OCI-LY1 (cell line): ENCODE results near the gene GIGYF1.

ENCODE experiments used
- H2AFZ ChIP-seq: fragments of 200-600 bp; sonication (generic), shearing (Covaris generic); 2 replicates; pipeline ENCODE4 v1.6.0; 2014; ENCODE audit warnings: antibody characterized with exemption, mild to moderate bottlenecking, low read length
- H3F3A ChIP-seq: fragments of 200-600 bp; sonication (generic), shearing (Covaris generic); 2 replicates; pipeline ENCODE4 v1.6.0; 2014; ENCODE audit warnings: mild to moderate bottlenecking, antibody characterized with exemption, low read length, moderate library complexity; ENCODE audit not compliant: insufficient read depth
- H3K27ac ChIP-seq: fragments of 200-600 bp; sonication (generic); 2 replicates; pipeline ENCODE4 v1.5.1; 2014; ENCODE audit warnings: low read length, mixed run types, mild to moderate bottlenecking, low read depth; ENCODE audit not compliant: poor library complexity, severe bottlenecking
- H3K27me3 ChIP-seq: fragments of 200-600 bp; sonication (generic); 2 replicates; pipeline ENCODE4 v1.6.0; 2014; ENCODE audit warnings: antibody characterized with exemption, mild to moderate bottlenecking, low read length, moderate library complexity; ENCODE audit not compliant: insufficient read depth
- H3K36me3 ChIP-seq: fragments of 200-600 bp; sonication (generic); 2 replicates; pipeline ENCODE4 v1.6.1; 2014; ENCODE audit warnings: mild to moderate bottlenecking, antibody characterized with exemption, low read length, moderate library complexity, mixed read lengths; ENCODE audit not compliant: insufficient read depth
- H3K4me1 ChIP-seq: fragments of 200-600 bp; sonication (generic); 2 replicates; pipeline ENCODE4 v1.5.1; 2014; ENCODE audit warnings: mild to moderate bottlenecking, low read length, moderate library complexity; ENCODE audit not compliant: insufficient read depth, severe bottlenecking
- H3K4me2 ChIP-seq: fragments of 200-600 bp; sonication (generic), shearing (Covaris generic); 2 replicates; pipeline ENCODE4 v1.6.1; 2014; ENCODE audit warnings: low read length
- H3K4me3 ChIP-seq: fragments of 200-600 bp; sonication (generic); 2 replicates; pipeline ENCODE4 v1.5.1; 2014; ENCODE audit warnings: low read length, low read depth, mild to moderate bottlenecking, mixed read lengths; ENCODE audit not compliant: poor library complexity, severe bottlenecking
- H3K79me2 ChIP-seq: fragments of 200-600 bp; shearing (Covaris generic); 2 replicates; pipeline ENCODE4 v1.6.1; 2016; ENCODE audit warnings: mixed run types, low read length, mixed read lengths; ENCODE audit not compliant: insufficient read depth
- H3K9ac ChIP-seq: fragments of 200-600 bp; sonication (generic), shearing (Covaris generic); 2 replicates; pipeline ENCODE4 v1.6.1; 2014; ENCODE audit warnings: mild to moderate bottlenecking, low read length, mixed read lengths
- H3K9me2 ChIP-seq: fragments of 200-600 bp; sonication (generic), shearing (Covaris generic); 2 replicates; pipeline ENCODE4 v1.6.1; 2014; ENCODE audit warnings: low read depth, mild to moderate bottlenecking, low read length, mixed read lengths
- H3K9me3 ChIP-seq: fragments of 200-600 bp; shearing (Covaris generic); 2 replicates; pipeline ENCODE4 v1.6.1; 2014; ENCODE audit warnings: low read length, mixed read lengths
- H4K20me1 ChIP-seq: fragments of 200-600 bp; sonication (generic), shearing (Covaris generic); 2 replicates; pipeline ENCODE4 v1.6.0; 2016; ENCODE audit warnings: mild to moderate bottlenecking, low read length; ENCODE audit not compliant: insufficient read depth
- CTCF ChIP-seq: fragments of 200-600 bp; sonication (generic), shearing (Covaris generic); IDR thresholded peaks from 2 replicates; pipeline ENCODE4 v1.5.1; 2017; ENCODE audit warnings: mild to moderate bottlenecking, antibody characterized with exemption, low read length, moderate library complexity, mixed read lengths
- EZH2 ChIP-seq: fragments of 200-600 bp; sonication (generic), shearing (Covaris generic); IDR thresholded peaks from 2 replicates; pipeline ENCODE4 v1.8.0; 2017; ENCODE audit warnings: borderline replicate concordance, mixed run types, mild to moderate bottlenecking, antibody characterized with exemption, low read length, moderate library complexity, mixed read lengths

GIGYF1 gene

GRCh38 chr7:100640517-100641440 is 53.3 kb downstream of the GIGYF1 start:
- H3K9me2 ChIP-seq, result no peaks in the 10 kb centered on the region
- no peak overlapping the region for H2AFZ ChIP-seq
- no peak overlapping the region for H3K27ac ChIP-seq
- no peaks in the 10 kb centered on the region for H4K20me1 ChIP-seq
- H3F3A ChIP-seq, result no peaks in the 10 kb centered on the region
- H3K4me2 ChIP-seq, result no peak overlapping the region
- H3K27me3 ChIP-seq, result 0 out of 2 replicates have a peak, but pooled peaks cover under 1% of the 10 kb centered on the region
- H3K79me2 ChIP-seq, result no peaks in the 10 kb centered on the region
- peaks cover 10% of the 10 kb centered on the region for H3K4me1 ChIP-seq
- no peaks in the 10 kb centered on the region for H3K36me3 ChIP-seq
- TF ChIP-seq EZH2, result no peak
- TF ChIP-seq CTCF, result no peak
- no peak overlapping the region for H3K4me3 ChIP-seq
- no peaks in the 10 kb centered on the region for H3K9me3 ChIP-seq
- H3K9ac ChIP-seq, result no peak overlapping the region

GRCh38 chr7:100639995-100640516 is 54.0 kb downstream of the GIGYF1 start:
- H3K79me2 ChIP-seq, result no peaks in the 10 kb centered on the region
- TF ChIP-seq EZH2 (no peak), CTCF (no peak)
- no peak overlapping the region for H3K4me3 ChIP-seq
- no peaks in the 10 kb centered on the region for H3K9me3 ChIP-seq
- no peaks in the 10 kb centered on the region for H3K36me3 ChIP-seq
- no peaks in the 10 kb centered on the region for H3F3A ChIP-seq
- no peak overlapping the region for H2AFZ ChIP-seq
- H3K4me1 ChIP-seq, result peaks cover 10% of the 10 kb centered on the region
- H3K9ac ChIP-seq, result no peak overlapping the region
- no peak overlapping the region for H3K4me2 ChIP-seq
- H3K27ac ChIP-seq, result no peak overlapping the region
- H3K9me2 ChIP-seq, result no peaks in the 10 kb centered on the region
- no peaks in the 10 kb centered on the region for H3K27me3 ChIP-seq
- no peaks in the 10 kb centered on the region for H4K20me1 ChIP-seq

- no peaks in the 10 kb centered on the region for H3K27me3 ChIP-seq
- H3K9me3 ChIP-seq, result no peaks in the 10 kb centered on the region
- peak overlapping the region; percentile 86 for H3K4me2 ChIP-seq
- peak overlapping the region; percentile 87 for H3K9ac ChIP-seq
- H3K9me2 ChIP-seq, result no peaks in the 10 kb centered on the region
- H2AFZ ChIP-seq, result peak overlapping the region; percentile 25; the same call in 1 of the 2 replicates
- H3K79me2 ChIP-seq, result no peaks in the 10 kb centered on the region
- no peaks in the 10 kb centered on the region for H4K20me1 ChIP-seq
- no peaks in the 10 kb centered on the region for H3K36me3 ChIP-seq
- no peak for TF ChIP-seq EZH2
- TF ChIP-seq CTCF, result peak; percentile 62
- no peak overlapping the region for H3K27ac ChIP-seq
- peak overlapping the region; percentile 67 for H3K4me3 ChIP-seq
- no peaks in the 10 kb centered on the region for H3F3A ChIP-seq
- H3K4me1 ChIP-seq, result peaks cover 23% of the 10 kb centered on the region
Measured at GRCh38 chr7:100632951-100633717, 60.9 kb downstream of the GIGYF1 start.
